Measurements from ENCODE around the gene KIAA0825.
"Not testable (repeated sequence)": the region's sequence is repeated elsewhere in the genome, so short reads cannot be mapped to it uniquely, and the experiment has no call there.

The KIAA0825 gene

GRCh38 chr5:94240134-94240533 lies 378.3 kb downstream of the KIAA0825 start:
- no peak for DNase-seq

GRCh38 chr5:94239266-94239665 lies 379.1 kb downstream of the KIAA0825 start:
- no peak for DNase-seq

GRCh38 chr5:94234987-94235386 lies 383.4 kb downstream of the KIAA0825 start:
- no peak for DNase-seq

- DNase-seq = no peak
These were observed 389.6 kb downstream of the KIAA0825 start for GRCh38 chr5:94228791-94229190.

GRCh38 chr5:94223235-94223634 lies 395.2 kb downstream of the KIAA0825 start:
- DNase-seq = no peak

- no peak for DNase-seq
These were observed 400.0 kb downstream of the KIAA0825 start for GRCh38 chr5:94218374-94218773.

GRCh38 chr5:94217745-94218144 lies 400.7 kb downstream of the KIAA0825 start:
- DNase-seq = no peak

GRCh38 chr5:94217216-94217615 lies 401.2 kb downstream of the KIAA0825 start:
- DNase-seq = no peak

GRCh38 chr5:94212476-94212875 lies 405.9 kb downstream of the KIAA0825 start:
- DNase-seq = no peak

- no peak for DNase-seq
These were observed 408.5 kb downstream of the KIAA0825 start for GRCh38 chr5:94209774-94210355.

- DNase-seq = no peak
These were observed 409.1 kb downstream of the KIAA0825 start for GRCh38 chr5:94209272-94209671.

- DNase-seq = no peak
These were observed 418.8 kb downstream of the KIAA0825 start for GRCh38 chr5:94199566-94199965.

- DNase-seq = no peak
These were observed 420.4 kb downstream of the KIAA0825 start for GRCh38 chr5:94197970-94198369.

- DNase-seq = no peak
These were observed 421.5 kb downstream of the KIAA0825 start for GRCh38 chr5:94196953-94197352.

- DNase-seq = no peak
These were observed 425.6 kb downstream of the KIAA0825 start for GRCh38 chr5:94192658-94193391.

GRCh38 chr5:94191604-94192003 lies 426.8 kb downstream of the KIAA0825 start:
- DNase-seq = no peak

GRCh38 chr5:94188725-94189124 lies 429.7 kb downstream of the KIAA0825 start:
- DNase-seq = no peak

GRCh38 chr5:94184870-94185269 lies 433.5 kb downstream of the KIAA0825 start:
- DNase-seq = no peak

- DNase-seq = no peak
These were observed 436.5 kb downstream of the KIAA0825 start for GRCh38 chr5:94181895-94182294.

- no peak for DNase-seq
These were observed 437.6 kb downstream of the KIAA0825 start for GRCh38 chr5:94180761-94181160.

GRCh38 chr5:94175912-94176311 lies 442.5 kb downstream of the KIAA0825 start:
- DNase-seq = no peak

GRCh38 chr5:94174748-94175411 lies 443.5 kb downstream of the KIAA0825 start:
- DNase-seq = no peak

- DNase-seq = no peak
These were observed 445.3 kb downstream of the KIAA0825 start for GRCh38 chr5:94173100-94173499.

- DNase-seq = not testable (repeated sequence)
These were observed 447.3 kb downstream of the KIAA0825 start for GRCh38 chr5:94171070-94171469.

Measured in activated naive CD4-positive, alpha-beta T cell treated with anti-CD3 and anti-CD28 coated beads, Interleukin-2, amount 50 U/mL, for 16 hours (primary cell).